GM18951 (cell line): Measurements from ENCODE around the gene PWP1.

Experiments
- POLR2A ChIP-seq: IDR thresholded peaks from 4 replicates; pipeline ENCODE4 v1.6.1; 2011; ENCODE audit warnings: mild to moderate bottlenecking; ENCODE audit not compliant: insufficient read length, insufficient read depth; ENCODE audit errors: extremely low read depth
- in situ Hi-C: fragments of 300-500 bp; cut with MboI; formaldehyde crosslinking; loops from one replicate; pipeline ENCODE4 v1.12.0; 2022; ENCODE audit warnings: low sequenced_read_pairs, mixed read lengths, inconsistent platforms; ENCODE audit not compliant: unreplicated experiment

Gene PWP1

GRCh38 chr12:107685360-107686248 is at the start of gene PWP1:
Gene PWP1 (plus strand): TSS chr12:107685799. CDS start chr12:107685900, 101 bp downstream.
- TF ChIP-seq POLR2A = peak; percentile 91
- in situ Hi-C loops = no loop called here

- in situ Hi-C loops = no loop called here
- TF ChIP-seq POLR2A = no peak
Observed at GRCh38 chr12:107641154-107641553, 44.4 kb upstream of the PWP1 start.

GRCh38 chr12:107642240-107642639 is 43.4 kb upstream of the PWP1 start:
- TF ChIP-seq POLR2A = no peak
- in situ Hi-C loops = no loop called here

GRCh38 chr12:107645630-107646333 is 39.8 kb upstream of the PWP1 start:
- no peak for TF ChIP-seq POLR2A
- in situ Hi-C loops = no loop called here

- no peak for TF ChIP-seq POLR2A
- in situ Hi-C loops = no loop called here
Observed at GRCh38 chr12:107646436-107646835, 39.2 kb upstream of the PWP1 start.

- in situ Hi-C loops = no loop called here
- no peak for TF ChIP-seq POLR2A
Observed at GRCh38 chr12:107649661-107650061, 35.9 kb upstream of the PWP1 start.

- in situ Hi-C loops = no loop called here
- no peak for TF ChIP-seq POLR2A
Observed at GRCh38 chr12:107650977-107651376, 34.6 kb upstream of the PWP1 start.

- no peak for TF ChIP-seq POLR2A
- in situ Hi-C loops = no loop called here
Observed at GRCh38 chr12:107651571-107652449, 33.8 kb upstream of the PWP1 start.

- in situ Hi-C loops = no loop called here
- TF ChIP-seq POLR2A = no peak
Observed at GRCh38 chr12:107653519-107653918, 32.1 kb upstream of the PWP1 start.

- in situ Hi-C loops = no loop called here
- no peak for TF ChIP-seq POLR2A
Observed at GRCh38 chr12:107654873-107655272, 30.7 kb upstream of the PWP1 start.

GRCh38 chr12:107655281-107656065 is 30.1 kb upstream of the PWP1 start:
- no peak for TF ChIP-seq POLR2A
- in situ Hi-C loops = no loop called here

- TF ChIP-seq POLR2A = no peak
- in situ Hi-C loops = no loop called here
Observed at GRCh38 chr12:107656302-107656701, 29.3 kb upstream of the PWP1 start.
